ENCODE measurements around the gene PGR. TPM values are rescaled to one million over a fixed set of nuclear protein-coding genes. Genes with fewer than 3 reads are reported as not detected.

Gene PGR
- total RNA-seq, 1 donor from 2014 or later, result 0.18 TPM

- DNase-seq (ENCODE audit: low read depth) (no peak), FAIRE-seq (no peak)
- H4K20me1 ChIP-seq (ENCODE audit: insufficient read depth, low read length), result no peaks in the 10 kb centered on the region
- no peaks in the 10 kb centered on the region for H3K4me1 ChIP-seq (ENCODE audit: insufficient read depth, low read length)
- Mint-ChIP-seq H3K4me3 (ENCODE audit: unreplicated experiment) (no peak overlapping the region), H3K4me1 (ENCODE audit: low read depth, unreplicated experiment) (no peaks in the 10 kb centered on the region), H3K27me3 (ENCODE audit: low read depth, unreplicated experiment) (peaks cover 3% of the 10 kb centered on the region), H3K36me3 (ENCODE audit: low read depth, unreplicated experiment) (no peaks in the 10 kb centered on the region), H3K9me3 (ENCODE audit: unreplicated experiment) (no peaks in the 10 kb centered on the region), H3K27ac (ENCODE audit: unreplicated experiment) (no peak overlapping the region)
- H3K27me3 ChIP-seq (ENCODE audit: insufficient read depth, low read length), result no peaks in the 10 kb centered on the region
- H3K27ac ChIP-seq (ENCODE audit: low read depth, low read length), result no peak overlapping the region
- H3K9ac ChIP-seq (ENCODE audit: low read length), result no peak overlapping the region
- no peak overlapping the region for H2AFZ ChIP-seq (ENCODE audit: low read depth, low read length)
- H3K9me3 ChIP-seq (ENCODE audit: insufficient read depth, low read depth, low read length), result no peaks in the 10 kb centered on the region
- no peak overlapping the region for H3K4me3 ChIP-seq (ENCODE audit: insufficient read depth, low read depth, low read length)
- H3K36me3 ChIP-seq (ENCODE audit: insufficient read depth, low read length), result no peaks in the 10 kb centered on the region
- no peak overlapping the region for H3K4me2 ChIP-seq (ENCODE audit: low read length)
- no peaks in the 10 kb centered on the region for H3K79me2 ChIP-seq (ENCODE audit: insufficient read depth, low read length)
- TF ChIP-seq CTCF (IDR thresholded peaks at IDR 0.05; ENCODE audit: insufficient read depth, low read depth, low read length) (no peak), EZH2 (IDR thresholded peaks at IDR 0.05; ENCODE audit: insufficient read depth, low read length) (no peak)
These were observed 36.4 kb upstream of the PGR start for GRCh38 chr11:101166038-101166437.

DNA sequence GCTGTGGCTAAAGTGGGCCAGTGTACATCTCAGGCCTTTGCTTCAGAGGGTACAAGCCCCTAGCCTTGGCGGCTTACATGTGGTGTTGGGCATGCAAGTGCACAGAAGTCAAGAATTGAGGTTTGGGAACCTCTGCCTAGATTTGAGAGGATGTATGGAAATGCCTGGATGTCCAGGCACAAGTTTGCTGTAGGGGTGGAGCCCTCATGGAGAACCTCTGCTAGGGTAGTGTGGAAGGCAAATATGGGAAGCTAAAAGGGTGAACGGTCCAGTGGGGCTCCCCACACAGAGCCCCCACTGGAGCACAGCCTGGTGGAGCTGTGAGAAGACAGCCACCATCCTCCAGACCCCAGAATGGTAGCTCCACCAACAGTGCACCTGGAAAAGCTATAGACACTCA lies 28.5 kb upstream of the PGR start:
- Histone ChIP-seq H3K27me3 (ENCODE audit: insufficient read depth, low read length) (no peaks in the 10 kb centered on the region), H3K9ac (ENCODE audit: low read length) (no peak overlapping the region), H3K4me1 (ENCODE audit: insufficient read depth, low read length) (no peaks in the 10 kb centered on the region), H3K9me3 (ENCODE audit: insufficient read depth, low read depth, low read length) (no peaks in the 10 kb centered on the region), H2AFZ (ENCODE audit: low read depth, low read length) (no peak overlapping the region), H3K4me2 (ENCODE audit: low read length) (no peak overlapping the region), H3K4me3 (ENCODE audit: insufficient read depth, low read depth, low read length) (no peak overlapping the region), H3K79me2 (ENCODE audit: insufficient read depth, low read length) (no peaks in the 10 kb centered on the region), H4K20me1 (ENCODE audit: insufficient read depth, low read length) (no peaks in the 10 kb centered on the region), H3K27ac (ENCODE audit: low read depth, low read length) (no peak overlapping the region), H3K36me3 (ENCODE audit: insufficient read depth, low read length) (no peaks in the 10 kb centered on the region)
- DNase-seq (ENCODE audit: low read depth) (no peak), FAIRE-seq (no peak)
- H3K27ac Mint-ChIP-seq (ENCODE audit: unreplicated experiment), result no peak overlapping the region
- H3K9me3 Mint-ChIP-seq (ENCODE audit: unreplicated experiment), result peaks cover 6% of the 10 kb centered on the region
- no peaks in the 10 kb centered on the region for H3K27me3 Mint-ChIP-seq (ENCODE audit: low read depth, unreplicated experiment)
- H3K36me3 Mint-ChIP-seq (ENCODE audit: low read depth, unreplicated experiment), result no peaks in the 10 kb centered on the region
- no peak for TF ChIP-seq EZH2 (IDR thresholded peaks at IDR 0.05; ENCODE audit: insufficient read depth, low read length)
- no peak for TF ChIP-seq CTCF (IDR thresholded peaks at IDR 0.05; ENCODE audit: insufficient read depth, low read depth, low read length)
- H3K4me3 Mint-ChIP-seq (ENCODE audit: unreplicated experiment), result no peak overlapping the region
- no peaks in the 10 kb centered on the region for H3K4me1 Mint-ChIP-seq (ENCODE audit: low read depth, unreplicated experiment)

- Mint-ChIP-seq H3K4me1 (ENCODE audit: low read depth, unreplicated experiment) (peaks cover 5% of the 10 kb centered on the region), H3K27me3 (ENCODE audit: low read depth, unreplicated experiment) (peaks cover 8% of the 10 kb centered on the region), H3K4me3 (ENCODE audit: unreplicated experiment) (no peak overlapping the region), H3K36me3 (ENCODE audit: low read depth, unreplicated experiment) (no peaks in the 10 kb centered on the region), H3K9me3 (ENCODE audit: unreplicated experiment) (no peaks in the 10 kb centered on the region), H3K27ac (ENCODE audit: unreplicated experiment) (no peak overlapping the region)
- Histone ChIP-seq H3K4me2 (ENCODE audit: low read length) (no peak overlapping the region), H3K9me3 (ENCODE audit: insufficient read depth, low read depth, low read length) (no peaks in the 10 kb centered on the region), H3K27me3 (ENCODE audit: insufficient read depth, low read length) (no peaks in the 10 kb centered on the region), H3K36me3 (ENCODE audit: insufficient read depth, low read length) (no peaks in the 10 kb centered on the region), H3K79me2 (ENCODE audit: insufficient read depth, low read length) (no peaks in the 10 kb centered on the region), H3K27ac (ENCODE audit: low read depth, low read length) (no peak overlapping the region), H2AFZ (ENCODE audit: low read depth, low read length) (no peak overlapping the region), H3K4me3 (ENCODE audit: insufficient read depth, low read depth, low read length) (no peak overlapping the region), H4K20me1 (ENCODE audit: insufficient read depth, low read length) (no peaks in the 10 kb centered on the region), H3K4me1 (ENCODE audit: insufficient read depth, low read length) (no peaks in the 10 kb centered on the region), H3K9ac (ENCODE audit: low read length) (no peak overlapping the region)
- TF ChIP-seq CTCF (IDR thresholded peaks at IDR 0.05; ENCODE audit: insufficient read depth, low read depth, low read length) (no peak), EZH2 (IDR thresholded peaks at IDR 0.05; ENCODE audit: insufficient read depth, low read length) (no peak)
- DNase-seq (ENCODE audit: low read depth) (no peak), FAIRE-seq (no peak)
These were observed 8.8 kb upstream of the PGR start for GRCh38 chr11:101138245-101138930.
